ENCODE measurements around the gene MAP2K3.
"Not testable (repeated sequence)": the region's sequence is repeated elsewhere in the genome, so short reads cannot be mapped to it uniquely, and the experiment has no call there.

Gene MAP2K3

GRCh38 chr17:21330436-21331160 is 46.1 kb downstream of the MAP2K3 start:
- no peak for DNase-seq

- DNase-seq, result not testable (repeated sequence)
Observed at GRCh38 chr17:21336541-21337294, 52.2 kb downstream of the MAP2K3 start.

- not testable (repeated sequence) for DNase-seq
Observed at GRCh38 chr17:21337981-21338625, 53.6 kb downstream of the MAP2K3 start.

GRCh38 chr17:21339011-21339410 is 54.5 kb downstream of the MAP2K3 start:
- DNase-seq, result no peak

GRCh38 chr17:21339571-21339970 is 55.1 kb downstream of the MAP2K3 start:
- DNase-seq, result not testable (repeated sequence)

GRCh38 chr17:21340407-21340806 is 55.9 kb downstream of the MAP2K3 start:
- not testable (repeated sequence) for DNase-seq

- not testable (repeated sequence) for DNase-seq
Observed at GRCh38 chr17:21341279-21341678, 56.8 kb downstream of the MAP2K3 start.

- not testable (repeated sequence) for DNase-seq
Observed at GRCh38 chr17:21341925-21342540, 57.5 kb downstream of the MAP2K3 start.

- DNase-seq, result not testable (repeated sequence)
Observed at GRCh38 chr17:21343061-21343949, 58.8 kb downstream of the MAP2K3 start.

GRCh38 chr17:21344801-21345200 is 60.3 kb downstream of the MAP2K3 start:
- not testable (repeated sequence) for DNase-seq

- DNase-seq, result no peak
Observed at GRCh38 chr17:21345236-21345635, 60.7 kb downstream of the MAP2K3 start.

GRCh38 chr17:21346107-21346506 is 61.6 kb downstream of the MAP2K3 start:
- not testable (repeated sequence) for DNase-seq

- DNase-seq, result not testable (repeated sequence)
Observed at GRCh38 chr17:21346651-21347250, 62.2 kb downstream of the MAP2K3 start.

- not testable (repeated sequence) for DNase-seq
Observed at GRCh38 chr17:21347660-21348059, 63.1 kb downstream of the MAP2K3 start.

GRCh38 chr17:21348081-21348925 is 63.8 kb downstream of the MAP2K3 start:
- not testable (repeated sequence) for DNase-seq

- not testable (repeated sequence) for DNase-seq
Observed at GRCh38 chr17:21348926-21349261, 64.4 kb downstream of the MAP2K3 start.

- DNase-seq, result not testable (repeated sequence)
Observed at GRCh38 chr17:21349358-21350050, 65.0 kb downstream of the MAP2K3 start.

GRCh38 chr17:21350495-21350894 is 66.0 kb downstream of the MAP2K3 start:
- not testable (repeated sequence) for DNase-seq

- DNase-seq, result no peak
Observed at GRCh38 chr17:21351366-21352065, 67.0 kb downstream of the MAP2K3 start.

All from fibroblast of skin of abdomen (primary cell).